CD4-positive, alpha-beta T cell treated with Interleukin-17A for 1 hour (primary cell): Measurements from ENCODE around the gene TRIM9.

ENCODE experiments used
- DNase-seq: peaks from one replicate; pipeline ENCODE4 v3.0.0-alpha.2; 2020

The TRIM9 gene

DNA sequence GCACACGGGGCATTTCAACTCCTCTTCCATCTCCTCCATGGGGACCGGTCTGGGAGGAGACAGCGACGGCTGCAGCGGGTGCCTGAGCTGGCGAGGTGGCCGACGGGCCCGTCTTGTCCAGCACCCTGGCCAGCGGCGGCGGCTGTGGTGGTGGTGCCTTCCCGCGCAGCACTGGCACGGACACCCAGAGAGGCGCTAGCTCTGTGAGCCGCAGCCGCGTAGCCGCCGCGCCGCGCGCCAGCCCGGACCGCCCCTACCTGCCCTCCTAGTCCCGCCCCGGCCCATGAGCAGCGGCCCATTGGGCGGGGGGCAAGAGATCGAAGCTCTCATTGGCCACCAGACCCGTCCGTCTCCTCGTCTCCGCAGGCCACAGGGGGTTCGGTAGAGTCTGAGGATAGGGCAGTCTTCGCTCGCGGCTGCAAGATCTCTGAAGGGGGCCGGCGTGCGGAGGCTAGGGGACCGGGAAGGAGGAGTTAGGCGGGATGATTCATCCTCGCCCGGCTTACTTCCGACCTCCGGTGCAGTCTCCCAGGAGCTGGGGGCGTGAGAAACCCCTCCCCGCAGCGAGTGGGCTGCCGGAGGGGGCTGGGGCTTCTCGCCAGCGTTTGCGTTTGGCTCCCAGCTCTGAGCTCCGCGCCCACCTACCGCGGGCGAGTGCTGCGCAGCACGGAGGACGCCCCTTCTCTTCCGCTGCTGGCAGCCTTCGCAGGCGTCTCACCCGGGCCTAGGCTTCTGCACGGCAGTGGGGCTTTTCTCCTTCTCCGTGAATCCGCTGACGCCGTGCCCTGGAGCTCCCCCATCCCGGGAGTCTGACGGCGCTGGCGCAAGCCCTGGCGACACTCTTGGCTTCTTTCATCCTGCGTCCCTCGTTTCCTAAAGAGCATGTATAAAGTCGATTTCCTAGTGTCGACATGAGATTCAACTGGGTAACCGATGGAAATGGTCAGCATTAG is at the start of gene TRIM9:
Gene TRIM9 (minus strand): TSS at position 205 of the 953 bp plus-strand sequence. CDS start 166 bp downstream, at position 39.
- peak; percentile 94 for DNase-seq

DNA sequence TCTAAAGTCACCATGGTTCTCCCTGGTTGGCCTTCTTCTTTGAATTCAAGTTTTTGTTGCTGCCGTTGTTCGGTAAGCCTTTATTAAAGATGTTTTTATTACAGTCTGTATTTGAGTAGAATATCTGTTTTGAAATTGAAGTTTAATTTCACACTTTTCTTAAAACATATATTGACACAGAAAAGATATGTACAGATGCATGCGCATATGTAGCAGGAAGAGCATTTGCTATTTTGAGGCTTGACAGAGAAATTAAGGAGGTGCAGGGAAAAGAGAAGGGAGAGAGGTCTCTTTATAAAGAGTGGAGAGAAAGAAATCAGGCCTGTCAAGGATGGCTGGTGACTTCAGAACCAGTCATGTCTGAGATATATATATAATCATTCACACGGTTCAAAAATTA is 46.0 kb upstream of the TRIM9 start:
- DNase-seq: no peak

DNA sequence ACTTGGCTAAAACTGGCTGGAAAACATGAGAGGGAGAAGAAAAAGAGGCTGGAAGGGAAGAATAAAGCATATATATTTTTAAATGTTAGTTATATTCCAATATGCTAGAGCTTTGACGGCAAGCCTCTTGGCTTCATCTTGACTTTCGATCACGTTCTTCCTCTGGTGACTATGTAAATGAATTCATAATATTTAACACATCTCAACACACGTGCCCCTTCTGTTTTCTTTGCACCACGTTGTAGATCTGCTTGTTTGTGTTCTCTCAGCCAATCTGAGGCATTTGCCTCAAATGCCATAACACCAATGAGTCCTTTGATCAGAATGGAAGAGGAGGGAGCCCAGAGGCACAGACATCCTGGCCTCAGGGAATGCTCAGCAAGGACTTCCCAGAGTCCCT is 45.4 kb upstream of the TRIM9 start:
- DNase-seq: no peak

DNA sequence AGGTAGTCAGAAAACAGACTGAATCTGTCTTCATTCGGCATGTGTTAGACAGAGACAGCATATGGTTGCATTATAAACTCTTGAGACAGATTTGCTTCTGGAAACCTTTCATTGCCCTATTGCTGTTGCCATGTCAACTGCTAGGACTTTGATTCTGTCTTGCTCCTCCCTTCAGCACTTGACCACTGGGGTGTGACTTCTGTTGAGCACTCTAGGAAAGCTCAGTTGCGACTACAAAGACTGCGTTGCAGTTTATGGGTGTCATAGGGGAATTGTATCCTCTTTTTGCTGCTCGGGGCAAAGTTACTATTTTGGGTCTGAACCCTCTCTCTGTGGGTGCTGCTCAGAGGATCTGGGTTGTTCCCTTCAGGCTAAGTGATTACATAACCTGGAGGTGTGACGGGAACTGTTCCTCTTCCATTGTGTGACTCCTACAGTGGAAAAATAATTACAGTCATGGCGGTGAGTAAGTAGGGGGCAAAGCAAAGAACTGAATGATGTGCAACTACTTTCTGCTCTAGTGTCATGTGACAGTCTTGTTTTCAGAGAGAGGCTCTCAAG is 44.3 kb upstream of the TRIM9 start:
- no peak for DNase-seq

DNA sequence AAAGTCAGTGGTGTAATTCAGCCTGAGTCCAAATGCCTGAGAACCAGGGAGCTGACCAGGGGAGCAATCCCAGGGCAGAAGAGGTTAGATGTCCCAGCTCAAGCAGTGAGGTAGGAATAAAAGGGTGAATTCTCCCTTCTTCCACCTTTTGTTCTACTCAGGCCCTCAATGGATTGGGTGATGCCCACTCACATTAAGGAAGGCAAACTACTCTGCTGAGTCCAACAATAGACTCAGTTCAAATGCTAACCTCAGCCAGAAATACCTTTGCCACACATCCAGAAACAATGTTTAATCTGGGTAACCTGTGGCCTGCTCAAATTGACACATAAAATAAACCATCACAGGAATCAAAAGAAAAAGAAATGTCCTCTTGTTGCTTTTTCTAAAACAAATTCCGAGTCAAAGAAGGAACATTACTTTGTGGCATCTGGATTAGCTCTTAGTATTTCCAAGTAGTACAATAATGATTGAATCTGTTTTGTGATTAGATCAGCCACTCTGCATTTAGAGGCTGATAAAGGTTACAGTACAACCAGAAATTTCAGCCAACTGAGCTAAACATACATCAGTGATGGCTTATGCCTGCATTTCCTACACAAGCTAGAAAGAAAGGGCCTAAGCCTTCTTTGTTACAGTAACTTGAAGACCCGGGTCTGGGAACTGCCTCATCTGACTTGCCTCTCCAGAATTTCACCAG is 43.6 kb upstream of the TRIM9 start:
- DNase-seq: no peak

DNA sequence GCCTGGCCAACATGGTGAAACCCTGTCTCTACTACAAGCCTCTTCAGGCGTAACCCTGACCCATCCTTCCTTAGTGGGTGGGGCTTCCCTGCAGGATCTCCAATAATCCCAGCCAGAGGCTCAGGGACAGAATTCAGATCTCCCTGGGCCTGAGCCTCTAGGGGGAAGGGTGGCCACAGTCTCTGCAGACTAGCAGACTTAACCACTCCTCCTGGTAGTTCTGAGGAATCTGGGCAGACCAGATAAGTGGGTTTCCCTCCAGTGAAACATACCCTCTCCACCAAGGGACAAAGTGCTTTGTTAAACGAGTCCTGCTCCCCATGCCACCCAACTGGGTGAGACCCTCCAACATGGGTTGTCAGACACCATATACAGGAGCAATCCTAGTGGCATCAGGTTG is 36.6 kb upstream of the TRIM9 start:
- DNase-seq: no peak

DNA sequence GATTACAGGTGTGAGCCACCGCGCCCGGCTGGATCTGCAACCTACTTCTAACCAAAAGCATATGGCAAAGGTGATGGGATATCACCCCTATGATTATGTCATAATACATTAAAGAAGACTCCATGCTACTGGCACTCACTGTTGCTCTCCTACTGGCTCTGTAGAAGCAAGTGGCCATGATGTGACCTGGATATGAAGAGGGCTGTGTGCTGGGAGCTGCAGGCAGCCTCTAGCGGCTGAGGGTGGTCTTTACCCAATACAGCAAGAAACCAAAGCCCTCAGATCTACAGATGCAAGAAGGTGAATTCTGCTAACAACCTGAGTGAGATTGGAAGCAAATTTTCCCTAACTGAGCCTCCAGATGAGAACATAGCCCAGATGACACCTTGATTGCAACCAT is 34.2 kb upstream of the TRIM9 start:
- no peak for DNase-seq

DNA sequence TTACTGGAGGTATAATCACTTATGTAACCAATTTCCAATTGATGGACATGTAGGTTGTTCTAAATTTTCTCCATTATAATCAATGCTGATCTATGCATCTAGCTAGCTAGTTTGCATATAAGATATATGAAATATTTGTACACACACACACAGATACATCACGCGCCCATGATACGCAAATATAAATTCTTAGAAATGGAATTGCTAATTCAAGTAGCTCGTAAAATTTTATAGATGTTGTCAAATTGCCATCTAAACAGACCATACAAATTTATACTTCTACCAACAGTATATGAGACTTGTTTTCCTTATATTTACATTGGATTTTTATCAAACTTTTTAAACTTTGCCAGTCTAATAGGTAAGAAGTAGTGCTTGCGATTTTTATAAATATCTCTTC is 29.1 kb upstream of the TRIM9 start:
- DNase-seq: no peak

DNA sequence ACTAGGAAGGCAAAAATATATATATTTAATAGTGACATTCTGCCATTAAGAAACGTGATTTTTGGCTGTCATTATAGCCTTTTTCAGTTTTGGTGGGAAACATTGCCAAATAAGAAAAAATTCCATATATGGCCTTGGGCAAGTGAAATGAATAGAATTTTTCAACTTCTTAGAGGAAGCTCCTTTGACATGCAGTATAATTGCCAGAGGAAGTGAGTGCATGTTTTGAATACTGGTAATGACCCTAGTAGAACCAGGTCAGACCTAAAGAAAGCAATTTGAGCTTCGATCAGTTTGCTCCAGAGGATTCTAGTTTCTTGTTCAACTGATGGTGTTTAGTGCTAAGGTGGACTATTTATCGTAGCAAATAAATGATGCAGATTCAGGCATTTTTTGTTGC is 26.2 kb upstream of the TRIM9 start:
- DNase-seq: no peak

DNA sequence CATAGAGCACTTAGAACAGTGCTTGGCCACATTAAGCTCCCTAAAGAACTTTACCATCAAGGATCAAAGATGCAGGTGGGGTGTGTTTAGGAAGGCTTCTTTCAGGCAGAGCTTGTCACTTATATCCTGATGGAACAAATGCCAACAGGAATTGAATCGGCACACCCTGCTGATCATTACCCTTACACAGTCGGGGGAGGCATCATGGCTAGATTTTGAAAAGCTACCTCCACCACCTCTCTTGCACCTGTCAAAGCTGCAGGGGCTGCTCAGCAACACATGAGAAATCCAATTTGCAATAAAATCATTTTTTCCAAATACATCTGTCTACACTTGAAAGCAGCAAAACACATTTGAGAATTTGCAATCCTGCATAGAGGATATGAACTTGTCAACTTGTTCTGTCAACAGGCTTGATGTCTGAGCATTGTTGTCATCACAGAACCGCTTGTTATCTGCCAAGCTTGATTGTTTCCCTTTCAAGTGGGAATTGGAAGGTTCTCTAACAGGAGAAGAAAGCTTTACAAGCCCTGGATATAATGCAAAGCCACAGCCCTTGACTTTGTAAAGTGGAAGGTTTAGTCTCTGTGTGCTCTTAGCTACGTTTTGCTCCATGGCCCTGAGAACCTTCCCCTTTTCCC is 24.6 kb upstream of the TRIM9 start:
- no peak for DNase-seq

DNA sequence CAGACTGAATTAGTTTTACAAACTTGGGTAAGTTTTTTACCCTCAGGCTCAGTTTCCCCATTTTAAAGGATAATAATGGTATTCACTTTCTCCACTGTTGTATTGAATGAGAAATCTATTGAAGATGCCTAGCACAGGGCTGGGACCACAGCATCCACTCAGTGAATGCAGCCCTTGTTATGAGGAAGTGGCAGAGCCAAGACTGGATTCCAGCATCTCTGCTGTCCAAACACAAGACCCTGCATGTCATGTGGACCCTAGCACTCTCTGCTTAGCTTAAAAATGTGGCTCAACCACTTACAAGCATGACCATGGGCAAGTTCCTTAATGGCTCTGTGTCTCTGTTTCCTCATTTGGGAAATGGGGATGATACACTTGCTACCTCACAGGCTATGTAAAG is 24.1 kb upstream of the TRIM9 start:
- DNase-seq: no peak

DNA sequence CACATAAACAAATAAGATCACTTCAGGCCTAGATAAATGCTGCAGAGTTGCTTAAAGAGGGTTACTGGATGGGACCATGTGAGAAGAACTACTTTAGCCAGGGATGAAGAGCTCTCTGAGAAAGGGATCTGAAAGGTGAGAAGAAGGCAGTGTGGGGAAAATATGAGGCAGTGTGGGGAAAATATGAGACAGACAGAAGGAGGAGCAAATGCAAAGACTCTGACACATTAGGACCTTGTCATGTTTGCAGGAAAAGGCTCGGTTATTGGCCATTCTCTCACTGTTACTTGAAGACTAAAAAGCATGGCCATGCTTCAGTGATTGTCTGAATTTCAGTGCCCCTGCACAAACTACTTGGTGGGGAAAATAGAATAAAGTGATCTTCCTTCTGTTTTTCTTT is 22.7 kb upstream of the TRIM9 start:
- no peak for DNase-seq

DNA sequence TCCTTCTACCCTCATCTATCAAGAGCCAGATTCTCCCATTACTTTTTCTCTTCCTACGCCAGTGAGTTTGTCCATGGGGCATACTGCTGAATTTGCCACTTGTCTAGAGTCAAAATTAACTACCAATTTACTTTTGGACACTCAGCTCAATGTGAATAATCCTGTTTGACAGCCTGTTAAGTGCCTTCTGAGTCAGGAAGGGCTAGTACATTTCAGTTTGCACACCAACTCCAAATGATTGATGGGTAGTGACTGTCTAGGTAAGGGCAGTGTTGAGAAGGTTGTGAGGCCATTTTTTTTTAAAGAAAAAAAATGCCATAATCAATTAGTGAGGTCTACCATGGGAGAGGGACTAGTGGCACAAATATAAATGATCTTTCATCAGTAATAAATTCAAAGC is 21.8 kb upstream of the TRIM9 start:
- no peak for DNase-seq

DNA sequence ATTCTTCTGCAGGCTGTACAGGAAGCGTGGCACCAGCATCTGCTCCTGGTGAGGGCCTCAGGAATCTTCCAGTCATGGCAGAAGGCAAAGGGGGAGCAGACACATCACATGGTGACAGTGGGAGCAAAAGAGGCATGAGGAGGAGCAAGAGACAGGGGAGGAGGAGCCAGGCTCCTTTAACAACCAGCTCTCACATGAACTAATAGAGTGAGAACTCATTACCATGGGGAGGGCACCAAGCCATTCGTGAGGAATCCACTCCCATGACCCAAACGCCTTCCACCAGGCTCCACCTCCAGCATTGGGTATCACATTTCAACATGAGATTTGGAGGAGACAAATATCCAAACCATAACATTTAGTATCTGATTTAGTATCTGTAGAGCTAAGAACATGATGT is 14.7 kb upstream of the TRIM9 start:
- DNase-seq: no peak

DNA sequence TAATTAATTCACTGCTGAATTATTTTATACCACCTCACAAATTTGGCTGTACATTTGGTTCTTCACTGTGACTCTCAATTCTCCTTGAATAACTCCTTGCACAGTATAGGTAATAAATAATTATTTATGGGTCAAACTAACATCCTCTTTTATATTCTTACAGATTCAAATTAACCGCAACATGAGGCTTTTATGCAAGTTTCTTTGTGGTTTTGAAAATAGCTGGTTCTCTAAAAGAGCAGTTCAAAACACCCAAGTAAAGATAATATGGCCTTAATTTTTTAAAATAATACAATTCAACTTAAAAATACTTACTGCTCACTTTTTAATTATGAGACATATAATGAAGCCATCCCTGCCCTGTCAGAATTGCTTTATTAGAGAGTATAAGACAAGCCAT is 12.9 kb upstream of the TRIM9 start:
- DNase-seq: no peak

DNA sequence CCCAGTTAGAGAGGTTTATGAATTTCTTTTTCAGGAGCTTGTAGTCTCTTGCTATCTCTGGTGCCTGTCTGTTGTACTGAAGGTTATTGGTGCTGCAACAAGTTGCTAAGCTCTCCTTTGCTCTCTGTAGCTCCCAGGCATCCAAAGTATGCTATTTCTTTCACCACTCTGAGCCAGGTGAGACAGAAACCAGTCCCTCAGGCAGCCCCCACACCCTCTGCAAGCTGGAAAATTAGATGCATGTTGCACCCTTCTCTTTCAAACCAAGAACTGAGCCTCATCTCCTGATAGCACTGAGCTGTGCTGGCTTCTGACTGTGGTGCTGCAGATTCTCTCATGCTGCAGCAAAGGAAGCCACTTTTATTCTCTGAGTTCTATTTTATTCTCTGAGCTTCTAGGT is 9.6 kb upstream of the TRIM9 start:
- no peak for DNase-seq

DNA sequence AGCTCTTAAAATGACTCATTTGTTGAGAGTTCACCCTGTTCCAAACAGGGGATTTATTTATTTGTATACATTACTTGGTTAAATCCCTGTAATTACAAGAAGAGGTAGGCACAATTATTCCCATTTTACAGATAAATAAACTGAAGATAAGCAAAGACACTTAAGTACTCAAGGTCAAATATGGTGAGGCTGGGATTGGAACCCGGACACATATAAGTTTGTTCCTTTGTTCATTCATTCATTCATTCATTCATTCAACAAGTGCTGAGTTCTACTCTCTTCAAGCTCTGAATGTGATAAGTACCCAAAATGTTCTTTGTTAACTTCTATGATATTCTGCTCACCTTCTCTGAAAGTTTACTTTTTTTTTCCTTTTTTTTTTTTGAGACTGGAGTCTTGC is 2.4 kb upstream of the TRIM9 start:
- DNase-seq: no peak

DNA sequence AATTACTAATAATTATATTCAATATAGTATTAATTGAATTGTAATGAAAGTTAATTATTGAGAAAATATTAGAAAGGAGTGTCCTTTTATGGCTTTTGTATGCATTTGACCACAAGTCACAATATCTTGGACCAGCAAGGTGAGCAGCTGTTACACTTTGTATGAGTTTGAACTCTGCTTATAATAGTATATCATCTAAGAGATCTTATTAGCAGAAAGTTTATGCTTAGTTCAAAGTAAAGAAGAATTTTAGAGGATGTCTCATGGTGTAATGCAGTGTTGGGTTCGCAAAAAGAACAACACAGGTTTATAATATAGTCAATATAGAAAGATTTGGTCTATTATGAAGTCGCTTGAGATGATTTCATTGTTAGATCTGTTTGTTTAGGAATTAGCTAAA is 2.0 kb upstream of the TRIM9 start:
- DNase-seq: no peak

DNA sequence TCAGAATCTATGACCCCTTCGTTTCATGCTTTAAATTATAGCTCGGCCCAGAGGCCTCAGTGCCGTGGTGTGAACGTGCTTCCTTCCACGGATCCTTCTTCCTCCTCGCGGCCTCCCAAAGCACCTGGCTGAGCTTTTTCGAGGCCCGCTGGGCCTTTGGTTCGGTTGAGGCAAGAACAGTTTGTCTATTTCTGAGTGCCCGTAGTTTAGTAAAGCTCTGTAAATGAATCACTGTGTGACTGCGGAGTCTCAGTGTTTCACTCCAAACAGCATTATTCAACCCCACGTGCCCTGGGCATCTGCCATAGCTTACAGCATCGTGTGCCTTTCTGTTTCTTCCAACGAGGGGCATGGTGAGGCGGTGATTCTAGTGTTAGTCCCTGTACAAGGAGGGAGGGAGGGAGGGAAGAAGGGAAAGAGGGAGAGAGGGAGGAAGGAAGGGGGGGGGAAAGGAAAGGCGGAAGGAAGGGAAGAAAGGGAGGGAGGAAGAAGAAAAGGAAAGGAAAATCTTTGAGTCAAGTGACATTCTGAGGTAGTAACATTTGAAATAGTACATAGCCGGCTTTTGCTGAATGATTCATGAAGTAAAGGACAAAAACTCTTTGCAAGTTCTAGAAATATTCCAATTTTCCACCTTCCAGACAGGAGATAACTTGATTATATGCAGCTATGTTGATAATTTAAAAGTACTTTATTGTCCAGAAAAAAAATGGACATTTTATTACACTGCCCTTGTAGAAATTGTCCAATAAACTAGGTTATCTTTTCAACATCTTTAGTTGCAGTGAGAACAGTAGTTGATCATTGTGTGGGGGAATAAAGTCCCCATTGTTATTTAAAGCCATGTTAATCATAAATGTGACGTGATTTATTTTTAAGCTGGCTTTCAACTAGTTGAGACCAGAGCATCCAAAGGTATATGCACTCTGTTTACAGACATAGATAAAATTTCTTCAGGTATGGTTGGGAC is 1.2 kb upstream of the TRIM9 start:
- DNase-seq: no peak

DNA sequence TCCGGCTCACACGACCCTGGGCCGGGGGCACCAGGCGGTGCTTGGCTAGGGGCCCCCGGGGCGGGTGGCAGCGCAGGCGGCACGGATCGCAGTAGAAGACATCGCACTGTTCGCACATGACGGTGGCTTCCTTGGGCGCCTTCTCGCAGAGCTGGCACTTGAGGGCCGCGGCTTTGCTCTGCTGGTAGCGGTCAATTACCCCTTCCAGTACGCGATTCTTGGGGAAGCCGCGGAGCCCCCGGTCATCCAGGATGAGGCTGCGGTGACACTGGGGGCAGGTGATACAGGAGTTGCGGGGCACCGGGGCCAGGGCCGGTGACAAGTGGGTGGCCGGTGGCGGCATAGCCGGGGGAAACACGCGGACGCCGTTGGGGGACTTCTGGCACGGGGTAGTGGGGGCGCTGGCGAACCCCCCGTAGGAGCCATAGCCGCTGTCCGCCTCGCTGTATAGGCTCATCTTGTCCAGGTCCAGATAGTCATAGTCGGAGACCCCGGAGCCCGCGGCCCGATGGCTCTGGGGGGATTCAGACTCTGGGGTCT is 553 bp downstream of the TRIM9 start:
- peak; percentile 5 for DNase-seq

DNA sequence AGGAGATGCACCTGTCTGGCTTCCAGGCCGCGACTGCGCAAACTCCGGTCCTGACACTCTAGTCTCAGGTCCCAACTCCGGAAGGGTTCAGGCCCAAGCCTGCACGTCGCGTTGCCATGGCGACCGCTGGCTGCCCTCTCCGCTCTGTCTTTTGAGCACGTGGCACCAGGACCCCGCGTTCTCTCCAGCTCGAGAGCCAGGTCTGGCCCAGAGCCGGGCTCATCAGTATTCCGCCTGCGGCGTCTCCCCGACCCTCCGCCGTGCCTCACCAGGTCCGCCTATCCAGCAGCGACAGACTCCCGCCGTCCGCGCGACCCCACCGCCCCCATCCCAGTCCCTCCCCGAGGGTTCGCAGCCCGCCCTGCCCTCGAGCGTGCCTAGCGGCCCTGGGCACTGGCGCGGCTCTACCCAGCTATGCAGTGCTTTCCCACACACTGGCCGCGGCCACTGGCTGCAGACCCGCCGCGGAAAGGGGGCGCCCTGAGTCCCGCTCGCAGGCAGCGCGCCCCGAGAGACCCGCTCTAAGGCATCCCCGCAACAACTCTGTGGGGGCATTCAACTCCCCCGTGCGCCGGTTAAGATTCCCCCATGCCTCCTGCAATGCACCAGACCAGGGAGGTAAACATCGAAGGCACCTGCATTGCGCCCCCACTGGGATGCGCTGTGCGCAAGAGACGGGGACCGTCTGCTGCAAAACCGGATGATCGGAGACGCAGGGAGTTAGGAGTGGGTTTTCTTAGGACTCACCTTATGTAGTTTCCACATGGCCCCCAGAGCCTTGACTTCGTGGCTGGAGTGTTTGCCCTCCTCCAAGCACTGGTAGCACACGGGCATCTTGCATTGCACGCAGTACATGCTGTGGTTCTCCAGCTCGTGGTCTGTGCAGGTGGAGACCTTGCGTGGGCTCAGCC is 1.3 kb downstream of the TRIM9 start:
- DNase-seq: peak; percentile 48
